Keratinocyte (primary cell): ENCODE measurements around the gene TDRKH. TPM values are rescaled to one million over a fixed set of nuclear protein-coding genes. Genes with fewer than 3 reads are reported as not detected.

Source experiments
- DNase-seq: peaks from one replicate; pipeline ENCODE4 v3.0.0-alpha.2; 2011; ENCODE audit warnings: low read depth, missing footprints, low spot score
- FAIRE-seq: peaks from 2 replicates; lab custom pipeline; 2011; peaks lifted over from hg19 to GRCh38; lab: Jason Lieb, UNC
- H2AFZ ChIP-seq: 2 replicates; pipeline ENCODE4 v1.6.0; 2012; ENCODE audit warnings: low read length, control low read depth, inconsistent platforms; ENCODE audit not compliant: control insufficient read depth
- H3K27ac ChIP-seq: 2 replicates; pipeline ENCODE4 v1.5.1; 2011; ENCODE audit warnings: low read length; ENCODE audit not compliant: control insufficient read depth, insufficient read depth
- H3K27me3 ChIP-seq: 3 replicates; pipeline ENCODE4 v1.6.0; 2011; ENCODE audit warnings: low read length; ENCODE audit not compliant: control insufficient read depth, insufficient read depth; ENCODE audit errors: extremely low read depth
- H3K36me3 ChIP-seq, 2 experiments: 2 replicates in 1 of 2; 3 replicates in 1 of 2; pipeline ENCODE4 v1.5.1; 2011; ENCODE audit warnings: low read length in 2 of 2, mild to moderate bottlenecking in 1 of 2; ENCODE audit not compliant: control insufficient read depth in 2 of 2, insufficient read depth in 2 of 2; ENCODE audit errors: extremely low read depth in 1 of 2
- H3K4me1 ChIP-seq: 3 replicates; pipeline ENCODE4 v1.5.1; 2011; ENCODE audit warnings: low read length; ENCODE audit not compliant: control insufficient read depth, insufficient read depth; ENCODE audit errors: extremely low read depth
- H3K4me2 ChIP-seq: 3 replicates; pipeline ENCODE4 v1.6.0; 2011; ENCODE audit warnings: low read depth, low read length; ENCODE audit not compliant: control insufficient read depth, insufficient read depth; ENCODE audit errors: extremely low read depth
- H3K4me3 ChIP-seq, 3 experiments: fragments of 200-600 bp in 1 of 3; sonication (generic) in 1 of 3; 2 replicates in 2 of 3; 3 replicates in 1 of 3; pipeline ENCODE4 v1.5.1; 2011 to 2016; ENCODE audit warnings: low read length in 3 of 3, mild to moderate bottlenecking in 3 of 3, control low read depth in 2 of 3, inconsistent platforms in 1 of 3, low read depth in 1 of 3, mixed read lengths in 1 of 3, mixed run types in 1 of 3, moderate library complexity in 1 of 3; ENCODE audit not compliant: control insufficient read depth in 2 of 3, insufficient read depth in 2 of 3; ENCODE audit errors: extremely low read depth in 1 of 3
- H3K79me2 ChIP-seq: 2 replicates; pipeline ENCODE4 v1.6.0; 2012; ENCODE audit warnings: low read length; ENCODE audit not compliant: control insufficient read depth, insufficient read depth
- H3K9ac ChIP-seq: 3 replicates; pipeline ENCODE4 v1.6.0; 2011; ENCODE audit warnings: low read length; ENCODE audit not compliant: control insufficient read depth, insufficient read depth; ENCODE audit errors: extremely low read depth
- H3K9me1 ChIP-seq: 3 replicates; pipeline ENCODE4 v1.6.0; 2011; ENCODE audit warnings: low read length; ENCODE audit not compliant: control insufficient read depth, insufficient read depth; ENCODE audit errors: extremely low read depth
- H3K9me3 ChIP-seq: 2 replicates; pipeline ENCODE4 v1.5.1; 2012; ENCODE audit warnings: low read depth, low read length; ENCODE audit not compliant: control insufficient read depth
- H4K20me1 ChIP-seq: 3 replicates; pipeline ENCODE4 v1.6.0; 2011; ENCODE audit warnings: low read length; ENCODE audit not compliant: control insufficient read depth, insufficient read depth; ENCODE audit errors: extremely low read depth
- CTCF ChIP-seq, 3 experiments: IDR thresholded peaks in 1 of 3; conservative IDR thresholded peaks in 1 of 3; optimal IDR thresholded peaks in 1 of 3; 2 replicates in 2 of 3; 3 replicates in 1 of 3; pipeline versions ENCODE3 to v1.5.1; 2011; ENCODE audit warnings: low read length in 3 of 3, mild to moderate bottlenecking in 3 of 3, moderate library complexity in 2 of 3, control low read depth in 1 of 3, inconsistent platforms in 1 of 3; ENCODE audit not compliant: insufficient read depth in 2 of 3; ENCODE audit errors: extremely low read depth in 1 of 3
- EZH2 ChIP-seq: IDR thresholded peaks from one replicate; pipeline ENCODE4 v1.6.1; 2012; ENCODE audit warnings: inconsistent platforms, mild to moderate bottlenecking, low read length, moderate library complexity
- dilution Hi-C: fragments of 300-500 bp; cut with MboI; formaldehyde crosslinking; loops from one replicate; pipeline ENCODE4 v1.7.0; 2020; ENCODE audit warnings: low sequenced_read_pairs; ENCODE audit not compliant: extremely low pct_ligation_motif_present
- polyA plus RNA-seq, 5 experiments: library from polyadenylated mRNA; depleted of rRNA in 3 of 5; stranded (reverse) in 3 of 5; stranded (forward) in 1 of 5; unstranded in 1 of 5; fragments of >200 nt; gene quantifications; 1 replicate in 1 of 5; 2 replicates in 3 of 5; 3 replicates in 1 of 5; pipeline versions ENCODE4 v1.2.1 to v1.2.3, GENCODE V29; 2011 to 2012; ENCODE audit warnings: missing spikeins in 2 of 5, low read depth in 1 of 5, low replicate concordance in 1 of 5

The TDRKH gene
- polyA plus RNA-seq, 1 donor (not counting 4 experiments of a cell fraction or from before 2014, with no cell fraction given): 9.7 TPM

GRCh38 chr1:151779852-151780251 lies 10.4 kb downstream of the TDRKH start:
- no peak overlapping the region for H3K27ac ChIP-seq
- H3K27me3 ChIP-seq: no peaks in the 10 kb centered on the region
- no peaks in the 10 kb centered on the region for H3K79me2 ChIP-seq
- H2AFZ ChIP-seq: no peak overlapping the region
- no peak overlapping the region for H3K9ac ChIP-seq
- peaks cover 2 to 7% of the 10 kb centered on the region in 2 experiments for H3K36me3 ChIP-seq
- H3K9me1 ChIP-seq: no peaks in the 10 kb centered on the region
- DNase-seq: no peak
- H3K4me2 ChIP-seq: no peak overlapping the region
- no peaks in the 10 kb centered on the region for H3K9me3 ChIP-seq
- TF ChIP-seq EZH2: no peak
- no peak for TF ChIP-seq CTCF (optimal IDR thresholded peaks at IDR 0.05 in 1 of 3, IDR thresholded peaks at IDR 0.05 in 1 of 3, conservative IDR thresholded peaks at IDR 0.05 in 1 of 3; ENCODE audit: extremely low read depth in 1 of 3, insufficient read depth in 2 of 3, low read length in 3 of 3)
- no peak overlapping the region for H3K4me3 ChIP-seq
- H3K4me1 ChIP-seq: peaks cover 13% of the 10 kb centered on the region
- no peaks in the 10 kb centered on the region for H4K20me1 ChIP-seq
- dilution Hi-C loops: no loop called here
- FAIRE-seq: no peak

GRCh38 chr1:151777317-151777716 lies 13.0 kb downstream of the TDRKH start:
- no peak overlapping the region for H3K4me3 ChIP-seq
- dilution Hi-C loops: no loop called here
- H3K9me1 ChIP-seq: no peaks in the 10 kb centered on the region

More at GRCh38 chr1:151777317-151777716, 13.0 kb downstream of the TDRKH start:
- Histone ChIP-seq H3K27ac (no peak overlapping the region), H4K20me1 (no peaks in the 10 kb centered on the region), H3K79me2 (no peaks in the 10 kb centered on the region), H3K9me3 (no peaks in the 10 kb centered on the region), H3K36me3 (peaks cover 2 to 7% of the 10 kb centered on the region in 2 experiments), H3K27me3 (no peaks in the 10 kb centered on the region), H2AFZ (no peak overlapping the region), H3K4me2 (no peak overlapping the region), H3K9ac (no peak overlapping the region), H3K4me1 (peaks cover 16% of the 10 kb centered on the region)
- DNase-seq (no peak), FAIRE-seq (no peak)
- no peak for TF ChIP-seq EZH2
- TF ChIP-seq CTCF (optimal IDR thresholded peaks at IDR 0.05 in 1 of 3, IDR thresholded peaks at IDR 0.05 in 1 of 3, conservative IDR thresholded peaks at IDR 0.05 in 1 of 3; ENCODE audit: extremely low read depth in 1 of 3, insufficient read depth in 2 of 3, low read length in 3 of 3): no peak
